ENCODE results near the gene COG3. TPM values are rescaled to one million over a fixed set of nuclear protein-coding genes. Genes with fewer than 3 reads are reported as not detected.

COG3 gene
- total and polyA plus RNA-seq, 2 experiments from 2014 or later: 17.1 to 23.9 TPM

- Histone ChIP-seq H3K4me1 (ENCODE audit: insufficient read depth) (peaks cover 6% of the 10 kb centered on the region; the same call in 1 of the 2 replicates), H2AFZ (peak overlapping the region; percentile 85), H4K20me1 (replicated peaks; ENCODE audit: insufficient read depth) (no peaks in the 10 kb centered on the region), H3K27ac (ENCODE audit: low read depth) (no peak overlapping the region), H3K27me3 (ENCODE audit: insufficient read depth) (no peaks in the 10 kb centered on the region), H3F3A (replicated peaks; ENCODE audit: low read depth) (no peaks in the 10 kb centered on the region), H3K4me2 (no peak overlapping the region), H3K9me2 (ENCODE audit: insufficient read depth) (peaks cover 3% of the 10 kb centered on the region; the same call in 1 of the 2 replicates), H3K4me3 (no peak overlapping the region), H3K79me2 (replicated peaks; ENCODE audit: insufficient read depth) (no peaks in the 10 kb centered on the region), H3K36me3 (ENCODE audit: insufficient read depth) (no peaks in the 10 kb centered on the region)
- DNase-seq (ENCODE audit: low spot score) (no peak), ATAC-seq (no peak)
- H3K9me3 Mint-ChIP-seq: no peaks in the 10 kb centered on the region
- H3K4me3 Mint-ChIP-seq: no peak overlapping the region
- no peak overlapping the region for H3K27ac Mint-ChIP-seq
- no peaks in the 10 kb centered on the region for H3K36me3 Mint-ChIP-seq (ENCODE audit: low read depth)
- peaks cover 5% of the 10 kb centered on the region; the same call in 2 of the 3 replicates for H3K4me1 Mint-ChIP-seq
- TF ChIP-seq CTCF (conservative IDR thresholded peaks at IDR 0.05; ENCODE audit: low read depth in 2 of 2) (no peak), ZNF114 (CRISPR knock-in tag; IDR thresholded peaks at IDR 0.05) (no peak), ZNF462 (CRISPR knock-in tag; IDR thresholded peaks at IDR 0.05) (no peak), EZH2phosphoT487 (IDR thresholded peaks at IDR 0.05; ENCODE audit: unreplicated experiment) (no peak), POLR2AphosphoS5 (IDR thresholded peaks at IDR 0.05; ENCODE audit: low read depth) (no peak), REST (IDR thresholded peaks at IDR 0.05; ENCODE audit: unreplicated experiment) (no peak), CREB1 (CRISPR knock-in tag; IDR thresholded peaks at IDR 0.05; ENCODE audit: low read depth) (no peak), JUNB (IDR thresholded peaks at IDR 0.05; ENCODE audit: unreplicated experiment) (no peak), STAT1 (IDR thresholded peaks at IDR 0.05; ENCODE audit: unreplicated experiment) (no peak), NANOG (IDR thresholded peaks at IDR 0.05; ENCODE audit: borderline replicate concordance) (no peak), ZNF331 (CRISPR knock-in tag; IDR thresholded peaks at IDR 0.05; ENCODE audit: low read depth) (no peak), ETS1 (IDR thresholded peaks at IDR 0.05) (no peak), EZH2 (IDR thresholded peaks at IDR 0.05; ENCODE audit: low read depth, unreplicated experiment) (no peak)
- peaks cover 8% of the 10 kb centered on the region for H3K27me3 Mint-ChIP-seq (ENCODE audit: insufficient read depth, low read depth, poor library complexity)
Observed at GRCh38 chr13:45436953-45437352, 27.8 kb upstream of the COG3 start.

All from GM23338 (cell line).